ENCODE results near the gene ZNF621. TPM values are rescaled to one million over a fixed set of nuclear protein-coding genes. Genes with fewer than 3 reads are reported as not detected.

Gene ZNF621
- total RNA-seq, 1 donor from 2014 or later: 27.0 TPM

- no peak overlapping the region for H3K27ac Mint-ChIP-seq (ENCODE audit: unreplicated experiment)
- DNase-seq (ENCODE audit: low spot score): no peak
- H3K9me3 Mint-ChIP-seq (ENCODE audit: low read depth): peaks cover 6% of the 10 kb centered on the region
- H3K36me3 Mint-ChIP-seq (ENCODE audit: low read depth): peaks cover 1% of the 10 kb centered on the region
- H3K4me1 Mint-ChIP-seq (ENCODE audit: low read depth): no peaks in the 10 kb centered on the region
- peaks cover 8% of the 10 kb centered on the region for H3K27me3 Mint-ChIP-seq (ENCODE audit: low read depth)
- H3K4me3 Mint-ChIP-seq (ENCODE audit: unreplicated experiment): no peak overlapping the region
- TF ChIP-seq, protein P1, sequence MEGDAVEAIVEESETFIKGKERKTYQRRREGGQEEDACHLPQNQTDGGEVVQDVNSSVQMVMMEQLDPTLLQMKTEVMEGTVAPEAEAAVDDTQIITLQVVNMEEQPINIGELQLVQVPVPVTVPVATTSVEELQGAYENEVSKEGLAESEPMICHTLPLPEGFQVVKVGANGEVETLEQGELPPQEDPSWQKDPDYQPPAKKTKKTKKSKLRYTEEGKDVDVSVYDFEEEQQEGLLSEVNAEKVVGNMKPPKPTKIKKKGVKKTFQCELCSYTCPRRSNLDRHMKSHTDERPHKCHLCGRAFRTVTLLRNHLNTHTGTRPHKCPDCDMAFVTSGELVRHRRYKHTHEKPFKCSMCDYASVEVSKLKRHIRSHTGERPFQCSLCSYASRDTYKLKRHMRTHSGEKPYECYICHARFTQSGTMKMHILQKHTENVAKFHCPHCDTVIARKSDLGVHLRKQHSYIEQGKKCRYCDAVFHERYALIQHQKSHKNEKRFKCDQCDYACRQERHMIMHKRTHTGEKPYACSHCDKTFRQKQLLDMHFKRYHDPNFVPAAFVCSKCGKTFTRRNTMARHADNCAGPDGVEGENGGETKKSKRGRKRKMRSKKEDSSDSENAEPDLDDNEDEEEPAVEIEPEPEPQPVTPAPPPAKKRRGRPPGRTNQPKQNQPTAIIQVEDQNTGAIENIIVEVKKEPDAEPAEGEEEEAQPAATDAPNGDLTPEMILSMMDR (IDR thresholded peaks at IDR 0.05): no peak
Observed at GRCh38 chr3:40566694-40567093, 41.9 kb downstream of the ZNF621 start.

DNA sequence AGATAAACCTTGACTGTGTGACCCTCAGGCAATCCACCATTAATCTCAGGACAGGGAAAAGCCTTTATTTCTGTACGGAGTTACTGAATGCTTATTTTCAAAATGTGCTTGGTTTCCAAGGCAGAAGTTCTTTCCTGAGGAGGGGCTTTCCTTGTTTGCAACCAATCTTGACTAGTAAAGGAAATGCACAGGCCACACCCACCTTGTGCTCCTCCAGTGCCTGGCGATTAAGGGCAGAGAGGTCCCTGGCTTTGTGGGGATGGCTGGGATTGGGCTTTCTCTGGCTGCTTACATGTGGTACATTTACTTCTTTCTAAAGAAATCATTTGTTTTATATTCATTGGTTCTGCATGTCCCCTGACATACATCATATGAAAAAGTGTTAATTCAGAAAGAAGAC is 47.8 kb downstream of the ZNF621 start:
- DNase-seq (ENCODE audit: low spot score): no peak
- H3K27me3 Mint-ChIP-seq (ENCODE audit: low read depth): peaks cover 17% of the 10 kb centered on the region
- no peak overlapping the region for H3K4me3 Mint-ChIP-seq (ENCODE audit: unreplicated experiment)
- H3K27ac Mint-ChIP-seq (ENCODE audit: unreplicated experiment): no peak overlapping the region
- TF ChIP-seq, protein P1 (IDR thresholded peaks at IDR 0.05): no peak
- H3K9me3 Mint-ChIP-seq (ENCODE audit: low read depth): peaks cover 6% of the 10 kb centered on the region
- peaks cover 4% of the 10 kb centered on the region for H3K4me1 Mint-ChIP-seq (ENCODE audit: low read depth)
- H3K36me3 Mint-ChIP-seq (ENCODE audit: low read depth): peaks cover 3% of the 10 kb centered on the region

DNA sequence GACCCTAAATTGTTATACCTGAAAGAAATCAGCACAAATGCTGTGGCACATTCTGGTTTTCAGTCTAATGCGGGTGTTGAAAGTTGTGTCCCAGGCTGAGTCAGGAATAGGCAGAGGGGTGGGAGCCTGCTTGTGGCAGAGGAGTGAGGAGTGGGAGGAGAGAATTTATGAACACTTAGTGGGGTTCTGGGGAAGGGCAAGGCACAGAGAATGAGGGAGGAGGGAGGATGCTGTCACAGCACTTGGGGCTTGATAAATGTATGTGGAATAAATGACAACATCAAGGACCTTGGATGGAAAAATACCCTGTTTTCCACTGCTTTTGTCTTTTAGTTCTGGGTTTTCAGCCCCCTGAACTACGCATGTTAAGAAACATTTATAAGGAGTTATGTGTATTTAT is 49.3 kb downstream of the ZNF621 start:
- Mint-ChIP-seq H3K27me3 (ENCODE audit: low read depth) (peaks cover 21% of the 10 kb centered on the region), H3K4me1 (ENCODE audit: low read depth) (peaks cover 4% of the 10 kb centered on the region), H3K9me3 (ENCODE audit: low read depth) (no peaks in the 10 kb centered on the region), H3K27ac (ENCODE audit: unreplicated experiment) (no peak overlapping the region), H3K4me3 (ENCODE audit: unreplicated experiment) (no peak overlapping the region), H3K36me3 (ENCODE audit: low read depth) (peaks cover 1% of the 10 kb centered on the region)
- TF ChIP-seq, protein P1 (IDR thresholded peaks at IDR 0.05): no peak
- DNase-seq (ENCODE audit: low spot score): no peak

- Mint-ChIP-seq H3K36me3 (ENCODE audit: low read depth) (peaks cover 1% of the 10 kb centered on the region), H3K4me3 (ENCODE audit: unreplicated experiment) (no peak overlapping the region), H3K27me3 (ENCODE audit: low read depth) (peaks cover 25% of the 10 kb centered on the region), H3K4me1 (ENCODE audit: low read depth) (peaks cover 4% of the 10 kb centered on the region), H3K9me3 (ENCODE audit: low read depth) (no peaks in the 10 kb centered on the region), H3K27ac (ENCODE audit: unreplicated experiment) (no peak overlapping the region)
- TF ChIP-seq, protein P1 (IDR thresholded peaks at IDR 0.05): no peak
- no peak for DNase-seq (ENCODE audit: low spot score)
Observed at GRCh38 chr3:40574661-40575060, 49.9 kb downstream of the ZNF621 start.

DNA sequence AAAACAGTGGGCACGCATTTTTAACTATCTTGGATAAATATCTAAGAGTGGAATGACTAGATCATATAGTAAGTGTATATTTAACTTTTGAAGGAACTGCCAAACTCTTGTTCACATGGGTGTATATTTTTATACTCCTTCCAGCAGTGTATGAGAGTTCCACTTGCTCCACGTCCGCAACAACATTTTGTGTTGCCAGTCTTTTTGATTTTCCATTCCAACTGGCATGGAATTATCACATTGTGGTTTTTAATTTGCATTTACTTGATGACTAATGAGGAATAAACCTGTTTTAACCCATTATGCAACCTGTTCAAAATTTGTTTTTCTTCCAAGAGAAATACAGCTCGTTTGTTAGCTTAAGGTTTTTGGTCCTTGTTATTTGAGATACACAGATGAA is 51.6 kb downstream of the ZNF621 start:
- H3K36me3 Mint-ChIP-seq (ENCODE audit: low read depth): peaks cover 1% of the 10 kb centered on the region
- TF ChIP-seq, protein P1 (IDR thresholded peaks at IDR 0.05): no peak
- H3K4me1 Mint-ChIP-seq (ENCODE audit: low read depth): peaks cover 8% of the 10 kb centered on the region
- H3K9me3 Mint-ChIP-seq (ENCODE audit: low read depth): no peaks in the 10 kb centered on the region
- H3K4me3 Mint-ChIP-seq (ENCODE audit: unreplicated experiment): no peak overlapping the region
- no peak for DNase-seq (ENCODE audit: low spot score)
- peaks cover 25% of the 10 kb centered on the region for H3K27me3 Mint-ChIP-seq (ENCODE audit: low read depth)
- no peak overlapping the region for H3K27ac Mint-ChIP-seq (ENCODE audit: unreplicated experiment)
